ENCODE measurements around the gene SH3RF1.

DNA sequence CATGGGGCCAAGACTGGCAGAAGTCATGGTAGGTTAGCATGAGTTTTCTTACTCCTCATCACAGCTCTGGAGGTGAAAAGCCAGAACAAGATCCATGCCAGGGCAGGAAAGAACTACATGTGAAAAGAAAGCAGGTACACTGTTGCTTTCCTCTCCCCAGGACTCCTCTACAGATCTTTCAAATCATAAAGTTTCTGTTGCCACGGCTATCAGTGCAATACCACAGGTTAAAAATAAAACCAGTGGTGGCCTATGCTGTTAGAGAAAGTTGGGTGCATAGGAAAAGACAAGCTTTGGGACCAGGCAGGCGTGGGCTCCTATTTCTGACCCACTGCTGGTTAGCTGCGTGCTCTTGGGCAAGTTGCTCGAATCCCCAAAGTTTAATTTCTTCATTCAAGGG is 81.4 kb downstream of the SH3RF1 start:
- TF ChIP-seq POLR2A (IDR thresholded peaks at IDR 0.05; ENCODE audit: low read depth, low read length) (no peak), POLR2AphosphoS5 (IDR thresholded peaks at IDR 0.05; ENCODE audit: low read depth, low read length) (no peak)

All from GM12891 (cell line).